Astrocyte of the spinal cord (primary cell): ENCODE measurements around the gene TYK2.

ENCODE experiments used
- DNase-seq: peaks from one replicate; pipeline ENCODE4 v3.0.0; 2011; ENCODE audit warnings: low read depth, low spot score
- H3K4me3 ChIP-seq: 2 replicates; pipeline ENCODE4 v1.5.1; 2011; ENCODE audit warnings: low read depth, mild to moderate bottlenecking, low read length, moderate library complexity
- CTCF ChIP-seq: IDR thresholded peaks from 2 replicates; pipeline ENCODE4 v1.5.1; 2012; ENCODE audit warnings: low read depth, mild to moderate bottlenecking, low read length, inconsistent platforms
- in situ Hi-C: cut with HindIII; loops from 2 replicates; pipeline ENCODE4 v1.10.0; 2017; ENCODE audit warnings: low sequenced_read_pairs

The TYK2 gene

GRCh38 chr19:10321874-10322835, 58.2 kb downstream of the TYK2 start:
- in situ Hi-C loops = no loop called here
- no peak for DNase-seq
- TF ChIP-seq CTCF = no peak
- H3K4me3 ChIP-seq = no peak overlapping the region

- in situ Hi-C loops = no loop called here
- no peak for TF ChIP-seq CTCF
- no peak for DNase-seq
- H3K4me3 ChIP-seq = no peak overlapping the region
These were observed 59.0 kb downstream of the TYK2 start for GRCh38 chr19:10321417-10321797.

GRCh38 chr19:10320602-10321416, 59.6 kb downstream of the TYK2 start:
- DNase-seq = no peak
- H3K4me3 ChIP-seq = no peak overlapping the region
- TF ChIP-seq CTCF = no peak
- in situ Hi-C loops = no loop called here

GRCh38 chr19:10318807-10319682, 61.3 kb downstream of the TYK2 start:
- DNase-seq = no peak
- H3K4me3 ChIP-seq = no peak overlapping the region
- in situ Hi-C loops = no loop called here
- no peak for TF ChIP-seq CTCF

GRCh38 chr19:10317857-10318462, 62.4 kb downstream of the TYK2 start:
- DNase-seq = no peak
- TF ChIP-seq CTCF = no peak
- no peak overlapping the region for H3K4me3 ChIP-seq
- in situ Hi-C loops = no loop called here
